HG03575 (cell line): ENCODE measurements around the gene RNU1-3.
"Not testable (repeated sequence)": the region's sequence is repeated elsewhere in the genome, so short reads cannot be mapped to it uniquely, and the experiment has no call there.

Source experiments
- ATAC-seq: cut with Tn5 transposase; IDR thresholded peaks from one replicate; pipeline ENCODE4 v1.9.1; 2021; ENCODE audit not compliant: unreplicated experiment, insufficient number of reproducible peaks, low FRiP score; ENCODE audit errors: extremely low read depth

The RNU1-3 gene

GRCh38 chr1:16697152-16697551 is 30.4 kb upstream of the RNU1-3 start:
- not testable (repeated sequence) for ATAC-seq

GRCh38 chr1:16696507-16697150 is 29.9 kb upstream of the RNU1-3 start:
- ATAC-seq = not testable (repeated sequence)

GRCh38 chr1:16694308-16694702 is 27.6 kb upstream of the RNU1-3 start:
- ATAC-seq = not testable (repeated sequence)

GRCh38 chr1:16693449-16694307 is 26.9 kb upstream of the RNU1-3 start:
- ATAC-seq = not testable (repeated sequence)

GRCh38 chr1:16692717-16693448 is 26.1 kb upstream of the RNU1-3 start:
- not testable (repeated sequence) for ATAC-seq

- not testable (repeated sequence) for ATAC-seq
Observed at GRCh38 chr1:16692283-16692682, 25.5 kb upstream of the RNU1-3 start.

GRCh38 chr1:16690971-16691682 is 24.4 kb upstream of the RNU1-3 start:
- not testable (repeated sequence) for ATAC-seq

- not testable (repeated sequence) for ATAC-seq
Observed at GRCh38 chr1:16687132-16687800, 20.5 kb upstream of the RNU1-3 start.

GRCh38 chr1:16685445-16686371 is 19.0 kb upstream of the RNU1-3 start:
- not testable (repeated sequence) for ATAC-seq

- ATAC-seq = not testable (repeated sequence)
Observed at GRCh38 chr1:16684738-16685337, 18.1 kb upstream of the RNU1-3 start.

- ATAC-seq = not testable (repeated sequence)
Observed at GRCh38 chr1:16684152-16684551, 17.4 kb upstream of the RNU1-3 start.

GRCh38 chr1:16682803-16683202 is 16.1 kb upstream of the RNU1-3 start:
- ATAC-seq = not testable (repeated sequence)

GRCh38 chr1:16680366-16680765 is 13.6 kb upstream of the RNU1-3 start:
- not testable (repeated sequence) for ATAC-seq

- no peak for ATAC-seq
Observed at GRCh38 chr1:16677552-16678431, 11.0 kb upstream of the RNU1-3 start.

GRCh38 chr1:16676661-16677523 is 10.1 kb upstream of the RNU1-3 start:
- ATAC-seq = not testable (repeated sequence)
